ENCODE measurements around the gene NAGS.

- TF ChIP-seq ZNF2 (tag by site-specific recombination; IDR thresholded peaks at IDR 0.05) (0 out of 2 replicates have a peak, but pooled peaks have one; percentile 9), ZNF23 (tag by site-specific recombination; IDR thresholded peaks at IDR 0.05; ENCODE audit: borderline replicate concordance) (no peak)
Observed at GRCh38 chr17:43995150-43995471, 9.3 kb upstream of the NAGS start.

All from HEK293 (cell line).